NOMO-1 treated with DMSO at 0.1 percent for 48 hours (cell line): ENCODE results near the gene PALD1.
A peak's percentile ranks its signal among the peaks of the same experiment; 100 is the strongest.

Experiments
- DNase-seq: peaks from one replicate; lab custom pipeline; 2025; ENCODE audit not compliant: unreplicated experiment; lab: John Stamatoyannopoulos, UW

Gene PALD1

GRCh38 chr10:70552586-70552985, 74.0 kb downstream of the PALD1 start:
- no peak for DNase-seq

GRCh38 chr10:70555371-70555770, 76.8 kb downstream of the PALD1 start:
- no peak for DNase-seq

GRCh38 chr10:70557086-70557845, 78.7 kb downstream of the PALD1 start:
- DNase-seq: no peak

- DNase-seq: no peak
These were observed 79.3 kb downstream of the PALD1 start for GRCh38 chr10:70557876-70558275.

DNA sequence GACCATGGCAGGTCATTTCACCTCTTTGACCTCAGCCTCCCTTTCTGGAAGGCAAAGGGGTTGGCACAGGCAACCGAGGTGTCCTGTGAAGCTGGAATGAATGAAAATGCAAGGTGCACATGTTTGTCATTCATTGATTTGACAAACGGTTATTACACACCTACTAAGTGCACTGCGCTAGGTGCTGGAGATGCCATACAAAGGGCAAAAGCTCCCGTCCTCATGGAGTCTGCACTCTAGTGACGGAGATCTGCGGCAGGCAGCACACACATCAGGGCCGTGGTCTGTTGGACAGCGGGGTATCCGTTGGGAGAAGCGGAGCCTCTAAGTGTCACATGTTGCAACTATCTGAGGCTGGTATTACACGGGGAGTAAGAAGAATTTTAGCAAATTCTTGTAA, 79.7 kb downstream of the PALD1 start:
- no peak for DNase-seq

DNA sequence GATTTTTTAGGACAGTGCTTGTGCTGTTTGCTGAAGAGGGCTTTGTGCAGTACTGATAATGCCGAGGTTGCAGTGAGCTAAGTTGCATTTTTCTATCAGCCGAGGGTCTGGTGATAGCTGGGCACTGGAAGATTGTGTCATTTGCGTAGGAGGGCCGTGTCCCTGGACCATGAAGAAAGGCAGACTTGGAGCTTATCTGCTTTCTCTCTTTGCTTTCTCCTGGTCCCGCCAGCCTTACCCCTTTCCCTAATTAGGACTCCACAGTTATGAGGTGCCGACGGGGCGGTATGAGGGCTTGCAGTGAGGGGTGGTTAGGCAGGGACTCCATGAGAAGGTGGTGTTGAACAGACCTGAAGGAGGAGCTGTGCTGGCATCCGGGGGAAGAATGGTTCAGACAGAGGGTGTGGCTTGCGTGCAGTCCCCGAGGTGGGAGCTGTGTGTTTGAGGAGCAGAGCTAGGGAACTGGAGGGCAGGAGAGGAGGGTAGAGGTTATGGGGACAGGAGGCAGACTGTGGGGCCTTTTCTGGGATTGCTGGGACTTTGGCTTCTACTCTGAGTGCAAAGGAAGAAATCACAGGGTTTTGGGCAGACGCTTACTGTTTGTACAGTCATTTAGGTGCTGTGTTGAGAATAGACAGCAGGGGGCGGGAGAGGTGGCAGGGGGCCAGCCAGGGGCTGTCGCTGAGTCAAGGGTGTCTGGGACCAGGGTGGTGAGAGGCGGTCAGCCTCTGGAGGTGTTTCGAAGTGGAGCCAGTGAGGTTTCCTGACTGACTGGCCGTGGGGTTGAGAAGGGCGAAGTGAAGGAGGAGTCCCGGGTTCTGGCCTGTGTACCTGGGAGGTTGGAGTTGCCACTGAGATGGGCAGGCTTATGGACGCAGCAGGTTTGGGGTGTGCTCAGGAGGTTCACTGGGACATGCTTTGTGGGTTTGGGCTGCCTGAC, 80.6 kb downstream of the PALD1 start:
- DNase-seq: peak; percentile 68

DNA sequence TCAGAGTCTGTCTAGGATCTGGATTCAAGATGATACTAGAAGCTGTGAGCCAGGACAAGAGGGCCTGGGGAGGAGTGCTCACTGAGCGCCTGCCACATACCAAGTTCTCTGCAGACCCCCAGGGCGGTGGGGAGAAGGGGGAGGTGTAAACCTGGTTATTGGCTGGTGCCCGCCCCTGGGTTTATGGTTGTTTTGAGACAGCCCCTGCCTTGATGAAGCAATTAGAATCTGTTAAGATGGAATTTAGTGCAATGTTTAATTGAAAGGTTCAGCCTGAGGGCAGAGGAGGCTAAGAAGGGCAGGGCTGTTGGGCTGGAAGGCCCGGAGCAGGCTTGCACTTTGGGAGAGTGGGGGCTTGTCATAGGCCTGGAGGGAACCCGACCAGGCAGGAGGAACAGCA, 81.3 kb downstream of the PALD1 start:
- DNase-seq: no peak

DNA sequence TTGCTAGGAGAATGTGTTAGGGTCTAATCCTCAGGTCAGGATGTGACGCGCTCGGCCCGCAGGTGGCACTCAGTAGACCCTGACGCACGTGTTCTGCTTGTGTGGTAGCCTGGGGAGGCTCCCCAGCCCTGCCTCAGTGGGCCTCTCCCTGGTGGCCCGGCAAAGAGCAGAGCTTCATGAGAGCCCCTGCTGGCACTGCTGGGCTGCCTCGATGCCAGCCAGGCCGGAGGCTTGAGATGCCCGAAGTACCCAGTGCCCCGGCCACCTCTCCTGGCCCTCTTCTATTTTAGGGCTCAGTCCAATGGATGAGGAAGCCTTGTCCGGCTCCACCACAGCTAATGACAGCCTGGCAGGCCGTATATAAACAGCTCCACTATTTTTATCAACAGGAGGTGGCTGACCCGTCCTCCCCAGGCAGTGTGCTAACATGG, 82.0 kb downstream of the PALD1 start:
- DNase-seq: no peak

DNA sequence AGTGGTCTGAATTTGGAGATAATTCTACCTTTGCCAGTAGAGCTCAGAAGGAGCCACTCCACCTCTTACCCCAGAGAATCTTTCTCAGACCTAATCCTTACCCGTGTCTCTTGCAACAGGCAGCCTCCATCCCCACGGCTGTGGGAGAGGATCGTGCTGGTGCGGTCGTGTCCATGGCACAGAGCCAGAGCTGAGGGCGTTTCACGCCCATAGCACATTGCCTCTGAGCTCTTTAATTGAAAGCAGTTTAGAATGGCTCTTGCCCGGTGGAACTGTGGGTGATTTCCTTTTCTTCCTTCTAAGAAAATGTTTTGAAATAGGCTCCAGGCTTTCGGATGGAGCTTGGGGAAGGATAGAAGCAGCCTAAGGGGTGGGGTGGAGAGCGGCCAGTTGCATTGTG, 82.5 kb downstream of the PALD1 start:
- DNase-seq: no peak

DNA sequence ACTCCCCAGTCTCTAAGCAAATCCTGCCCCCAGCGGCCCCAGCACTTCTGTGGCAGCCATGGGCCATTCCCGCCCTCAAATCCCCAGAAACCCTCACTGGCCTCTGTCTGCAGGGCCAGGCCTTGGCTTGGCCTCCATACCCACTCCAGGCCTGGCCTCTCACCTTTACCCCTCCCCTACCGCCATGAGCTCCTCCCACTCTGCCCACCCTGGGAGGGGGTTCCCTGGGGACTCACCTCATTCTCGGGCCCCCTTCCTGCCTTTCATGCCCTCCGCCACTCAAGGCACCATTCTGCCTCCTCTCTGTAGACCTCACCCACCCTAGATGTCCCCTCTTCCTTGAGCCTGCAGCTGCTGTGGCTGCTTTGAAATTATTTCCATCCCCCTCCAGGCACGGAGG, 83.0 kb downstream of the PALD1 start:
- no peak for DNase-seq

GRCh38 chr10:70562036-70562755, 83.6 kb downstream of the PALD1 start:
- DNase-seq: no peak

GRCh38 chr10:70563230-70563629, 84.7 kb downstream of the PALD1 start:
- DNase-seq: no peak

DNA sequence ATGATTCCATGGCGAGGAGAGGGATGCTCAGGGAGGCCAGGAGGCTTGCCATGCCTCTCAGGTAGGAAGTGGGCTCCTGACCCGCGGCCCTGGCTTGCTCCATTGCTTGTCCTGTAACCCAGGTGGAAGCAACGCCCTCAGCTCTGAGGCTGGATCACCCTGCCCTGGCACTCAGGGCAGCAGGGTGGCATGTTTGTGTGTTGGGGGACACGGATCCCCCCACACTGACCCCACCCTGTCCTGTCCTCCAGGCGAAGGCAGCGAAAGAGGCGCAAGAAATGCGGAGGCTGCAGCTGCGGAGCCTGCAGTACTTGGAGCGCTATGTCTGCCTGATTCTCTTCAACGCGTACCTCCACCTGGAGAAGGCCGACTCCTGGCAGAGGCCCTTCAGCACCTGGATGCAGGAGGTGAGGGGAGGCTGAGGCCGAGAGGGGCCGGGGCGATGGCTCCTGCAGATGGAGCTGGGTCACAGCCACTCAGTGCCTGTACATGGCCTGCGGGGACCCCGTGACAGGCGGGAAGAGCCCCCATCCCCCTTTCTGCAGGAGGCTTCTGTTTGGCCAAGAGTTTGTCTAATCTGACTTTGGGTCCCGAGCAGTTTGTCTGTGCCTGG, 85.7 kb downstream of the PALD1 start:
- no peak for DNase-seq

- DNase-seq: no peak
These were observed 86.4 kb downstream of the PALD1 start for GRCh38 chr10:70564901-70565351.

GRCh38 chr10:70565556-70566514, 87.3 kb downstream of the PALD1 start:
- DNase-seq: peak; percentile 9

- DNase-seq: no peak
These were observed 88.1 kb downstream of the PALD1 start for GRCh38 chr10:70566515-70567290.

DNA sequence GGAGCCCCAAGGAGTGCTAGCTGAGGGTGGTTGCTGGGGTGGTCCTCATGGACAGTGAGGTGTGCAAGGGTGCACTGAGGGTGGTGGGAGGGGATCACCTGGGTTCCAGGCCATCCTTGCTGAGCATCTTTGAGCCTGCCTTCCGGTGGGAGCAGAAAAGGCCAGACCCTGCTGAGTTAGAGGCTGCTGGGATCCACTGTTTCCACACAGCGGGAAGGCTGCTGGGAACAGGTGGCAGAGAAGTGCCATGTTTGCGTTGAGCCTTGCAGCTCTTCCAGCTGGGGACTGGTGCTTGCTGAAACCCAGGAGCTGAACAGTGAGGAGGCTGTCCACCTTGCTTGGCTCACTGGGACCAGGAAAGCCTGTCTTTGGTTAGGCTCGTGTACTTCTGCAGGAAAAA, 89.0 kb downstream of the PALD1 start:
- DNase-seq: no peak

GRCh38 chr10:70568113-70568512, 89.5 kb downstream of the PALD1 start:
- no peak for DNase-seq
